Loucy (cell line): ENCODE measurements around the gene KIAA0930.
"Not testable (repeated sequence)": the region's sequence is repeated elsewhere in the genome, so short reads cannot be mapped to it uniquely, and the experiment has no call there.

Experiments
- EZH2phosphoT487 ChIP-seq: fragments of 200-600 bp; IDR thresholded peaks from 2 replicates; pipeline ENCODE4 v1.6.1; 2018; ENCODE audit warnings: antibody characterized with exemption, mild to moderate bottlenecking, moderate library complexity, borderline replicate concordance
- TF ChIP-seq, protein P1 (sequence below): fragments of 200-600 bp; sonication (generic); conservative IDR thresholded peaks from 2 replicates; pipeline ENCODE4 v1.5.1; 2014; ENCODE audit warnings: mild to moderate bottlenecking, antibody characterized with exemption, low read length

DNA sequence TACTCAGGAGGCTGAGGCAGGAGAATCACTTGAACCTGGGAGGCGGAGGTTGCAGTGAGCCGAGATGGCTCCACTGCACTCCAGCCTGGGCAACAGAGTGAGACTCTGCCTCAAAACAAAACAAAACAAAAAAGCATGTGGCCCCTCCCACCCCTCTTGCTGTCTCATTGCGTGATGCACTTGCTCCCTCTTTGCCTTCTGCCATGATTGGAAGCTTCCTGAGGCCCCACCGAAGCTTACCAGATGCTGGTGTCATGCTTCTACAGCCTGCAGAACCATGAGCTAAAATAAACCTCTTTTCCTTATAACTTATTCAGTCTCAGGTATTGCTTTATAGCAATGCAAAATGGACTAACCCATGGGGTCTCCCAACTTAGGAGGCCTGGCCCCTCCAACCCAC is 17.2 kb upstream of the KIAA0930 start:
- TF ChIP-seq, protein P1, sequence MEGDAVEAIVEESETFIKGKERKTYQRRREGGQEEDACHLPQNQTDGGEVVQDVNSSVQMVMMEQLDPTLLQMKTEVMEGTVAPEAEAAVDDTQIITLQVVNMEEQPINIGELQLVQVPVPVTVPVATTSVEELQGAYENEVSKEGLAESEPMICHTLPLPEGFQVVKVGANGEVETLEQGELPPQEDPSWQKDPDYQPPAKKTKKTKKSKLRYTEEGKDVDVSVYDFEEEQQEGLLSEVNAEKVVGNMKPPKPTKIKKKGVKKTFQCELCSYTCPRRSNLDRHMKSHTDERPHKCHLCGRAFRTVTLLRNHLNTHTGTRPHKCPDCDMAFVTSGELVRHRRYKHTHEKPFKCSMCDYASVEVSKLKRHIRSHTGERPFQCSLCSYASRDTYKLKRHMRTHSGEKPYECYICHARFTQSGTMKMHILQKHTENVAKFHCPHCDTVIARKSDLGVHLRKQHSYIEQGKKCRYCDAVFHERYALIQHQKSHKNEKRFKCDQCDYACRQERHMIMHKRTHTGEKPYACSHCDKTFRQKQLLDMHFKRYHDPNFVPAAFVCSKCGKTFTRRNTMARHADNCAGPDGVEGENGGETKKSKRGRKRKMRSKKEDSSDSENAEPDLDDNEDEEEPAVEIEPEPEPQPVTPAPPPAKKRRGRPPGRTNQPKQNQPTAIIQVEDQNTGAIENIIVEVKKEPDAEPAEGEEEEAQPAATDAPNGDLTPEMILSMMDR: not testable (repeated sequence)
- not testable (repeated sequence) for TF ChIP-seq EZH2phosphoT487
